NCI-H2227 treated with DMSO at 0.1 percent for 48 hours (cell line): ENCODE data around the gene MAPK7.

Experiments
- DNase-seq: peaks from one replicate; lab custom pipeline; 2025; lab: John Stamatoyannopoulos, UW

Gene MAPK7

GRCh38 chr17:19399750-19400450, 21.6 kb downstream of the MAPK7 start:
- no peak for DNase-seq

GRCh38 chr17:19401321-19402010, 23.2 kb downstream of the MAPK7 start:
- DNase-seq = no peak

- no peak for DNase-seq
Measured at GRCh38 chr17:19402171-19402570, 23.9 kb downstream of the MAPK7 start.

- no peak for DNase-seq
Measured at GRCh38 chr17:19403021-19403420, 24.7 kb downstream of the MAPK7 start.

- no peak for DNase-seq
Measured at GRCh38 chr17:19404264-19404663, 26.0 kb downstream of the MAPK7 start.

- no peak for DNase-seq
Measured at GRCh38 chr17:19405114-19405513, 26.8 kb downstream of the MAPK7 start.

- no peak for DNase-seq
Measured at GRCh38 chr17:19407601-19408345, 29.5 kb downstream of the MAPK7 start.

GRCh38 chr17:19408346-19408710, 30.0 kb downstream of the MAPK7 start:
- DNase-seq = no peak

GRCh38 chr17:19409066-19409465, 30.8 kb downstream of the MAPK7 start:
- DNase-seq = no peak

- no peak for DNase-seq
Measured at GRCh38 chr17:19409509-19409908, 31.2 kb downstream of the MAPK7 start.

GRCh38 chr17:19410091-19410490, 31.8 kb downstream of the MAPK7 start:
- DNase-seq = no peak

GRCh38 chr17:19410875-19411620, 32.8 kb downstream of the MAPK7 start, which contains the start of gene RNF112:
Gene RNF112, plus strand, starts transcription at chr17:19411232. Its CDS starts 177 bp downstream, at chr17:19411409.
- peak; percentile 13 for DNase-seq

- DNase-seq = no peak
Measured at GRCh38 chr17:19411631-19412030, 33.3 kb downstream of the MAPK7 start.

GRCh38 chr17:19412510-19412909, 34.2 kb downstream of the MAPK7 start:
- no peak for DNase-seq

GRCh38 chr17:19412984-19413383, 34.7 kb downstream of the MAPK7 start:
- no peak for DNase-seq

- no peak for DNase-seq
Measured at GRCh38 chr17:19413761-19414160, 35.5 kb downstream of the MAPK7 start.

- DNase-seq = no peak
Measured at GRCh38 chr17:19414396-19415280, 36.3 kb downstream of the MAPK7 start.

GRCh38 chr17:19415311-19415710, 37.0 kb downstream of the MAPK7 start:
- no peak for DNase-seq

- no peak for DNase-seq
Measured at GRCh38 chr17:19415806-19416775, 37.8 kb downstream of the MAPK7 start.

GRCh38 chr17:19417611-19418010, 39.3 kb downstream of the MAPK7 start:
- no peak for DNase-seq
